Endodermal cell (in vitro differentiated cells): ENCODE results near the gene MFSD11. TPM values are rescaled to one million over a fixed set of nuclear protein-coding genes. Genes with fewer than 3 reads are reported as not detected.
"Not testable (repeated sequence)": the region's sequence is repeated elsewhere in the genome, so short reads cannot be mapped to it uniquely, and the experiment has no call there.

Experiments
- DNase-seq: peaks from one replicate; pipeline ENCODE4 v3.0.0-alpha.2; 2017
- H3K27ac ChIP-seq: 2 replicates; pipeline ENCODE4 v1.5.1; 2013; ENCODE audit warnings: mild to moderate bottlenecking, low read depth, low read length, moderate library complexity
- H3K27me3 ChIP-seq: 2 replicates; pipeline ENCODE4 v1.6.1; 2013; ENCODE audit warnings: mild to moderate bottlenecking, low read length, moderate library complexity; ENCODE audit not compliant: insufficient read depth, control insufficient read depth, poor library complexity, severe bottlenecking
- H3K36me3 ChIP-seq: 2 replicates; pipeline ENCODE4 v1.7.0; 2013; ENCODE audit warnings: mild to moderate bottlenecking, low read length, moderate library complexity; ENCODE audit not compliant: control insufficient read depth, insufficient read depth
- H3K4me1 ChIP-seq: one replicate; pipeline ENCODE4 v1.7.0; 2013; ENCODE audit warnings: low read length; ENCODE audit not compliant: control insufficient read depth, insufficient read depth
- H3K4me3 ChIP-seq: 2 replicates; pipeline ENCODE4 v1.5.1; 2013; ENCODE audit warnings: mild to moderate bottlenecking, low read length, moderate library complexity
- H3K9ac ChIP-seq: 2 replicates; pipeline ENCODE4 v1.6.1; 2013; ENCODE audit warnings: mild to moderate bottlenecking, low read length, moderate library complexity; ENCODE audit not compliant: poor library complexity, severe bottlenecking; ENCODE audit errors: extremely low read depth
- H3K9me3 ChIP-seq: 2 replicates; pipeline ENCODE4 v1.6.1; 2013; ENCODE audit warnings: mild to moderate bottlenecking, low read length, moderate library complexity; ENCODE audit not compliant: control insufficient read depth
- H3K27ac Mint-ChIP-seq: 2 replicates; pipeline ENCODE4 v1.8.0; 2020; ENCODE audit warnings: mixed read lengths
- H3K27me3 Mint-ChIP-seq: 2 replicates; pipeline ENCODE4 v1.8.0; 2021; ENCODE audit warnings: mild to moderate bottlenecking, mixed read lengths; ENCODE audit not compliant: insufficient read depth
- H3K36me3 Mint-ChIP-seq: 2 replicates; pipeline ENCODE4 v1.8.0; 2020; ENCODE audit warnings: low read depth, mixed read lengths
- H3K4me1 Mint-ChIP-seq: 2 replicates; pipeline ENCODE4 v1.8.0; 2020; ENCODE audit warnings: mixed read lengths
- H3K4me3 Mint-ChIP-seq: 2 replicates; pipeline ENCODE4 v1.8.0; 2020; ENCODE audit warnings: mild to moderate bottlenecking, moderate library complexity, mixed read lengths
- H3K9me3 Mint-ChIP-seq: 2 replicates; pipeline ENCODE4 v1.8.0; 2020; ENCODE audit warnings: mild to moderate bottlenecking, mixed read lengths
- WGBS, 2 experiments: methylation state at CpG; one replicate each; pipeline versions ENCODE4 v1.1.5 to v1.1.7; 2013; ENCODE audit warnings: missing lambda C conversion rate in 2 of 2, mixed read lengths in 1 of 2; ENCODE audit not compliant: insufficient coverage in 1 of 2, insufficient read length in 1 of 2; 5-methylcytosine and 5-hydroxymethylcytosine counted together
- total RNA-seq, 2 donors: library from RNA; stranded (reverse); fragmentation: NEBNext Ultra II Directional in 1 of 2; extraction: Animal tissue kit (Norgen Biotek cat#: 25700) in 1 of 2; gene quantifications; 2 replicates in 1 of 2; 3 replicates in 1 of 2; pipeline ENCODE4 v1.2.1, GENCODE V29; 2021
- TF ChIP-seq, protein P1 (sequence below): fragments of 200-600 bp; sonication (generic); conservative IDR thresholded peaks from 2 replicates; pipeline ENCODE4 v1.5.0; 2021; ENCODE audit warnings: antibody characterized with exemption, mild to moderate bottlenecking

MFSD11 gene
- total RNA-seq, 2 donors from 2014 or later = 29.3 to 33.3 TPM

DNA sequence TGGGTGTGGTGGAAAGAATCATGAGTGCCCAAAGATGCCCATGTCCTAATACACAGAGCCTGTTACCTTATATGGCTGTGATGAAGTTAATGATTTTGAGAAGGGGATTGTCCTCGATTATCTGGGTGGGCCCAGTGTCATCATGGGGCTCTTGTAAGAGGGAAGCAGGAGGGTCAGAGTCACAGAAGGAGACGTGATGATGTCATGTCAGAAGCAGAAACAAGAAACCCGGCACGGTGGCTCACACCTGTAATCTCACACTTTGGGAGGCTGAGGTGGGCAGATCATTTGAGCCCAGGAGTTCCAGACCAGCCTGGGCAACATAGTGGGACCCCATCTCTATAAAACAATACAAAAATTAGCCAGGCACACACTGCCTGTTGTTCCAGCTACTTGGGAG is 75.0 kb downstream of the MFSD11 start:
- H3K4me3 Mint-ChIP-seq = no peak overlapping the region
- H3K27ac Mint-ChIP-seq = no peak overlapping the region
- Histone ChIP-seq H3K4me3 (no peak overlapping the region), H3K36me3 (no peaks in the 10 kb centered on the region), H3K27ac (no peak overlapping the region), H3K9me3 (no peaks in the 10 kb centered on the region), H3K27me3 (no peaks in the 10 kb centered on the region), H3K4me1 (no peaks in the 10 kb centered on the region), H3K9ac (no peak overlapping the region)
- H3K4me1 Mint-ChIP-seq = peaks cover 10% of the 10 kb centered on the region
- 91 to 92% methylated on average over 3 to 4 of the region's 4 CpGs for WGBS, 2 experiments
- no peak for DNase-seq
- H3K36me3 Mint-ChIP-seq = no peaks in the 10 kb centered on the region
- TF ChIP-seq, protein P1, sequence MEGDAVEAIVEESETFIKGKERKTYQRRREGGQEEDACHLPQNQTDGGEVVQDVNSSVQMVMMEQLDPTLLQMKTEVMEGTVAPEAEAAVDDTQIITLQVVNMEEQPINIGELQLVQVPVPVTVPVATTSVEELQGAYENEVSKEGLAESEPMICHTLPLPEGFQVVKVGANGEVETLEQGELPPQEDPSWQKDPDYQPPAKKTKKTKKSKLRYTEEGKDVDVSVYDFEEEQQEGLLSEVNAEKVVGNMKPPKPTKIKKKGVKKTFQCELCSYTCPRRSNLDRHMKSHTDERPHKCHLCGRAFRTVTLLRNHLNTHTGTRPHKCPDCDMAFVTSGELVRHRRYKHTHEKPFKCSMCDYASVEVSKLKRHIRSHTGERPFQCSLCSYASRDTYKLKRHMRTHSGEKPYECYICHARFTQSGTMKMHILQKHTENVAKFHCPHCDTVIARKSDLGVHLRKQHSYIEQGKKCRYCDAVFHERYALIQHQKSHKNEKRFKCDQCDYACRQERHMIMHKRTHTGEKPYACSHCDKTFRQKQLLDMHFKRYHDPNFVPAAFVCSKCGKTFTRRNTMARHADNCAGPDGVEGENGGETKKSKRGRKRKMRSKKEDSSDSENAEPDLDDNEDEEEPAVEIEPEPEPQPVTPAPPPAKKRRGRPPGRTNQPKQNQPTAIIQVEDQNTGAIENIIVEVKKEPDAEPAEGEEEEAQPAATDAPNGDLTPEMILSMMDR = no peak
- no peaks in the 10 kb centered on the region for H3K9me3 Mint-ChIP-seq
- no peaks in the 10 kb centered on the region for H3K27me3 Mint-ChIP-seq

DNA sequence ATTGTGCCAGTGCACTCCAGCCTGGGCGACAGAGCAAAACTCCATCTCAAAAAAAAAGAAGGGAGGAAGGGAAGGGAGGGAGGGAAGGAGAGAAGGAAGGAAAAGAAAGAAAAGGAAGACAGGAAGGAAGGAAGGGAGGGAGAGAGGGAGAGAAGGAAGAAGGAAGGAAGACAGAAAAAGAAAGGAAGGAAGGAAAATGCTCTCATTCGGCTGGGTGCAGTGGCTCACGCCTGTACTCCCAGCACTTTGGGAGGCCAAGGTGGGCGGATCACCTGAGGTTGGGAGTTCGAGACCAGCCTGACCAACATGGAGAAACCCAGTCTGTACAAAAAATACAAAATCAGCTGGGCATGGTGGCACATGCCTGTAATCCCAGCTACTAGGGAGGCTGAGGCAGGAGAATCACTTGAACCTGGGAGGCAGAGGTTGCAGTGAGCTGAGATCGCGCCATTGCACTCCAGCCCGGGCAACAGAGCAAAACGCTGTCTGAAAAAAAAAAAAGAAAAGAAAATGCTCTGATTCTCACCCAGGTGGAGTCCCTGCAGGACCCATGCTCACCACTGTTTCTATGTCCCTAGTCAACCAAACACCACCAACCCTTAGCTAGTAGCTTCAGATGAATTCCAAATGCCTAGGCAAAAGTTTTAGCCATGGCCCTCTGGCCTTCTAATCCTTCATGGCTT is 78.1 kb downstream of the MFSD11 start:
- H3K36me3 Mint-ChIP-seq, H3K4me3 ChIP-seq, H3K9ac ChIP-seq, H3K36me3 ChIP-seq, H3K27me3 Mint-ChIP-seq, H3K9me3 ChIP-seq, H3K27ac ChIP-seq, H3K4me3 Mint-ChIP-seq, H3K9me3 Mint-ChIP-seq, H3K4me1 ChIP-seq, H3K4me1 Mint-ChIP-seq, H3K27me3 ChIP-seq, DNase-seq: not testable (repeated sequence)
- 84 to 96% methylated on average over 3 to 9 of the region's 9 CpGs for WGBS, 2 experiments
- peak overlapping the region; percentile 53 for H3K27ac Mint-ChIP-seq

DNA sequence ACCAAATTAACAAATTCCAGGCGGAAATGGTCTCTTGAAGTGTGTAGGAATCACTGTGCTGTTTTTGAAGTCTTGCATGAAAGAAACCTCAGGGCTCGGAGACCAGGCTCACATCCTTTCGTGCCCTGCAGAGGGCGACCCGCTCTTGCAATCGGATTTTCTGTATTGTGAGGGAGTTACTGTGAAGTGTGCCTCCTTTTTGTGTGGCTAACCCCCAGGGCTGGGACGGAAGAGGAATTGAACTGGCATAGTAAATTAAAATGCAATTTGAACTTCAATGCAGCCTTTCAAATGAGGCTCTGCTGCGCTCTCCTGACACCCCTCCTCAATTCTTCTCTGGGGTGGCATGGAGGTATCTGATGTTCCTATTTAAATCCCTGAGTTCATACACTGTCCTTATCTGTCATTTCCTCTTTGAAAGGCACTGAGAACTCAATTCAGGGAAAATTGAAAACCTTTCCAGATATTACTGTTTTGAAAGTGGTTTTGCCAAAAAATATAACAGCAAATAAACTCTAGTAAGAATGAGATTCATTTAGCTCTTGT is 78.7 kb downstream of the MFSD11 start:
- Histone ChIP-seq H3K9ac (no peak overlapping the region), H3K36me3 (no peaks in the 10 kb centered on the region), H3K9me3 (no peaks in the 10 kb centered on the region), H3K27ac (no peak overlapping the region), H3K27me3 (no peaks in the 10 kb centered on the region), H3K4me3 (no peak overlapping the region), H3K4me1 (no peaks in the 10 kb centered on the region)
- Mint-ChIP-seq H3K4me1 (peaks cover 6% of the 10 kb centered on the region), H3K27ac (peak overlapping the region; percentile 53), H3K4me3 (no peak overlapping the region), H3K9me3 (no peaks in the 10 kb centered on the region), H3K27me3 (peaks cover 1% of the 10 kb centered on the region), H3K36me3 (no peaks in the 10 kb centered on the region)
- TF ChIP-seq, protein P1 = peak; percentile 84
- peak; percentile 94 for DNase-seq
- WGBS, 2 experiments = 13 to 30% methylated on average over 3 to 8 of the region's 8 CpGs
